B cell (primary cell): Measurements from ENCODE around the gene PADI3. TPM values are rescaled to one million over a fixed set of nuclear protein-coding genes. Genes with fewer than 3 reads are reported as not detected.

ENCODE experiments used
- ATAC-seq: fragments of 200-7000 bp; cut with Tn5 transposase; one replicate; pipeline ENCODE4 v1.10.0; 2021; ENCODE audit warnings: low read depth, mild to moderate bottlenecking, moderate number of reproducible peaks, moderate library complexity
- CTCF ChIA-PET: fragments of 350-600 bp; sonication (Branson Sonifier 250); formaldehyde crosslinking; loops from one replicate; lab custom pipeline; 2021; ENCODE audit warnings: antibody characterized with exemption, inconsistent platforms; lab: Charles Lee
- POLR2A ChIA-PET: fragments of 350-600 bp; sonication (Branson Sonifier 250); formaldehyde crosslinking; loops from one replicate; lab custom pipeline; 2021; ENCODE audit warnings: antibody characterized with exemption; lab: Charles Lee
- DNase-seq: peaks from one replicate; pipeline ENCODE4 v3.0.0; 2013
- H2AFZ ChIP-seq: 2 replicates; pipeline ENCODE4 v1.6.1; 2012; ENCODE audit warnings: mild to moderate bottlenecking, low read depth, low read length; ENCODE audit not compliant: insufficient read depth, poor library complexity, severe bottlenecking
- H3K27ac ChIP-seq, 2 donors: 1 replicate in 1 of 2; 2 replicates in 1 of 2; pipeline ENCODE4 v1.5.1; 2012 to 2013; ENCODE audit warnings: low read length in 2 of 2, mild to moderate bottlenecking in 2 of 2, moderate library complexity in 1 of 2
- H3K27me3 ChIP-seq, 4 experiments: fragments of 200-600 bp in 1 of 4; sonication (generic) in 1 of 4; replicated peaks in 1 of 4; 1 replicate in 2 of 4; 2 replicates in 2 of 4; pipeline versions ENCODE4 v1.6.1 to v1.7.0; 2013 to 2016; ENCODE audit warnings: low read length in 3 of 4, mild to moderate bottlenecking in 2 of 4, mixed read lengths in 1 of 4, moderate library complexity in 1 of 4; ENCODE audit not compliant: insufficient read depth in 4 of 4, control insufficient read depth in 3 of 4; ENCODE audit errors: control extremely low read depth in 1 of 4
- H3K36me3 ChIP-seq, 2 experiments: replicated peaks in 1 of 2; 1 replicate in 1 of 2; 2 replicates in 1 of 2; pipeline versions ENCODE4 v1.6.1 to v1.7.1; 2013; ENCODE audit warnings: low read length in 1 of 2; ENCODE audit not compliant: insufficient read depth in 2 of 2, control insufficient read depth in 1 of 2; ENCODE audit errors: control extremely low read depth in 1 of 2, extremely low read depth in 1 of 2
- H3K4me1 ChIP-seq, 2 donors: fragments of 200-600 bp in 1 of 2; sonication (generic) in 1 of 2; 1 replicate in 1 of 2; 2 replicates in 1 of 2; pipeline versions ENCODE4 v1.5.1 to v1.6.1; 2013 to 2017; ENCODE audit warnings: low read length in 2 of 2; ENCODE audit not compliant: control insufficient read depth in 2 of 2, insufficient read depth in 2 of 2
- H3K4me2 ChIP-seq: replicated peaks from 2 replicates; pipeline ENCODE3; 2012; ENCODE audit warnings: mild to moderate bottlenecking, low read depth, low read length; ENCODE audit not compliant: poor library complexity, severe bottlenecking
- H3K4me3 ChIP-seq, 5 experiments: fragments of 200-600 bp in 1 of 5; sonication (generic) in 1 of 5; 1 replicate in 3 of 5; 2 replicates in 2 of 5; pipeline versions ENCODE4 v1.5.1 to v1.7.0; 2011 to 2016; ENCODE audit warnings: low read length in 4 of 5, mild to moderate bottlenecking in 4 of 5, low read depth in 2 of 5, control low read depth in 1 of 5, moderate library complexity in 1 of 5; ENCODE audit not compliant: insufficient read depth in 1 of 5; ENCODE audit errors: control extremely low read depth in 1 of 5, extremely low read depth in 1 of 5
- H3K79me2 ChIP-seq: fragments of 200-600 bp; sonication (generic); one replicate; pipeline ENCODE4 v1.6.0; 2016; ENCODE audit warnings: low read length; ENCODE audit not compliant: control insufficient read depth, insufficient read depth
- H3K9ac ChIP-seq: fragments of 200-600 bp; sonication (generic); 2 replicates; pipeline ENCODE4 v1.6.1; 2017; ENCODE audit warnings: mild to moderate bottlenecking, low read length, moderate library complexity
- H3K9me3 ChIP-seq, 3 donors: one replicate each; pipeline versions ENCODE4 v1.6.1 to v1.7.1; 2013; ENCODE audit warnings: low read length in 2 of 3; ENCODE audit not compliant: control insufficient read depth in 2 of 3, insufficient read depth in 1 of 3; ENCODE audit errors: control extremely low read depth in 1 of 3
- H4K20me1 ChIP-seq: 2 replicates; pipeline ENCODE4 v1.6.0; 2012; ENCODE audit warnings: mild to moderate bottlenecking, low read length; ENCODE audit not compliant: insufficient read depth, control insufficient read depth, poor library complexity, severe bottlenecking
- H3K27ac Mint-ChIP-seq: one replicate; pipeline ENCODE4 v1.8.0; 2021; ENCODE audit warnings: mixed read lengths
- H3K27me3 Mint-ChIP-seq: one replicate; pipeline ENCODE4 v1.8.0; 2021; ENCODE audit warnings: mixed read lengths
- H3K4me1 Mint-ChIP-seq: one replicate; pipeline ENCODE4 v1.8.0; 2021; ENCODE audit warnings: mixed read lengths
- H3K4me3 Mint-ChIP-seq: one replicate; pipeline ENCODE4 v1.8.0; 2021; ENCODE audit warnings: mixed read lengths
- H3K9me3 Mint-ChIP-seq: one replicate; pipeline ENCODE4 v1.8.0; 2022; ENCODE audit warnings: mixed read lengths; ENCODE audit not compliant: insufficient read depth
- EZH2 ChIP-seq: IDR thresholded peaks from 2 replicates; pipeline ENCODE4 v1.6.1; 2012; ENCODE audit warnings: borderline replicate concordance, low read depth, mild to moderate bottlenecking, moderate library complexity, low read length; ENCODE audit not compliant: insufficient read depth, poor library complexity, severe bottlenecking
- WGBS: methylation state at CpG from one replicate; pipeline ENCODE4 v1.1.5; 2013; ENCODE audit warnings: missing lambda C conversion rate; ENCODE audit not compliant: insufficient coverage; 5-methylcytosine and 5-hydroxymethylcytosine counted together
- intact Hi-C: fragments of 100-400 bp; cut with micrococcal nuclease; formaldehyde crosslinking; loops from one replicate; pipeline ENCODE4 v1.10.0; 2022
- polyA plus RNA-seq: library from polyadenylated mRNA; depleted of rRNA; stranded (reverse); fragments of >200 nt; gene quantifications from 2 replicates; pipeline ENCODE4 v1.2.3, GENCODE V29; 2012
- total RNA-seq, 2 donors: library from RNA; stranded (reverse); fragments of 120-200 nt in 1 of 2; gene quantifications; 1 replicate in 1 of 2; 2 replicates in 1 of 2; pipeline versions ENCODE4 v1.2.3 to v1.2.4, GENCODE V29; 2013 to 2022
- TF ChIP-seq, protein P1 (sequence below): fragments of 200-600 bp; IDR thresholded peaks from one replicate; pipeline ENCODE4 v1.8.0; 2022; ENCODE audit warnings: antibody characterized with exemption, mild to moderate bottlenecking

Gene PADI3
- total and polyA plus RNA-seq, 2 donors (not counting 1 experiment from before 2014, with no cell fraction given) = not detected

DNA sequence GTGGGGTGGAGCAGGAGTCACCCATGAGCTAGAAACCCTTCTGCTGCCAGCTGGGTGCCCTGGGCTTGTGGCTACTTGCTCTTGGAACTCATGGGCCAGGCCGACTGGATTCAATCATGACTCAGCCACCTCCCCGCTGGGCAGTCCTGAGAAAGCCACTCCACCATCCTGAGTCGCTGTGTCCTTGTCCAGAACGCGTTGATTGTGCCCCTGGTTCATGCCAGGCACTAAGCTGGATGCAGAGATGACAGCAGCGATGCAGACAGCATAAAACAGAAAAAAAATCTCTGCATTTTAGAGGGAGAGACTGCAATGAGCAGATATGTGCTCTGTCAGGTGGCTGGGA is 33.4 kb upstream of the PADI3 start:
- H3K4me1 Mint-ChIP-seq = peaks cover 17% of the 10 kb centered on the region
- no peaks in the 10 kb centered on the region for H3K36me3 ChIP-seq
- H3K79me2 ChIP-seq = no peaks in the 10 kb centered on the region
- no peaks in the 10 kb centered on the region for H4K20me1 ChIP-seq
- H3K27me3 ChIP-seq = peaks cover 0 to 26% (median 4%) of the 10 kb centered on the region in 4 experiments
- H2AFZ ChIP-seq = no peak overlapping the region
- H3K4me3 ChIP-seq = no peak overlapping the region
- DNase-seq (no peak), ATAC-seq (no peak)
- CTCF ChIA-PET = no interaction called here
- H3K27ac ChIP-seq = no peak overlapping the region
- POLR2A ChIA-PET = no interaction called here
- no peak overlapping the region for H3K9ac ChIP-seq
- TF ChIP-seq, protein P1, sequence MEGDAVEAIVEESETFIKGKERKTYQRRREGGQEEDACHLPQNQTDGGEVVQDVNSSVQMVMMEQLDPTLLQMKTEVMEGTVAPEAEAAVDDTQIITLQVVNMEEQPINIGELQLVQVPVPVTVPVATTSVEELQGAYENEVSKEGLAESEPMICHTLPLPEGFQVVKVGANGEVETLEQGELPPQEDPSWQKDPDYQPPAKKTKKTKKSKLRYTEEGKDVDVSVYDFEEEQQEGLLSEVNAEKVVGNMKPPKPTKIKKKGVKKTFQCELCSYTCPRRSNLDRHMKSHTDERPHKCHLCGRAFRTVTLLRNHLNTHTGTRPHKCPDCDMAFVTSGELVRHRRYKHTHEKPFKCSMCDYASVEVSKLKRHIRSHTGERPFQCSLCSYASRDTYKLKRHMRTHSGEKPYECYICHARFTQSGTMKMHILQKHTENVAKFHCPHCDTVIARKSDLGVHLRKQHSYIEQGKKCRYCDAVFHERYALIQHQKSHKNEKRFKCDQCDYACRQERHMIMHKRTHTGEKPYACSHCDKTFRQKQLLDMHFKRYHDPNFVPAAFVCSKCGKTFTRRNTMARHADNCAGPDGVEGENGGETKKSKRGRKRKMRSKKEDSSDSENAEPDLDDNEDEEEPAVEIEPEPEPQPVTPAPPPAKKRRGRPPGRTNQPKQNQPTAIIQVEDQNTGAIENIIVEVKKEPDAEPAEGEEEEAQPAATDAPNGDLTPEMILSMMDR = no peak
- no peak for TF ChIP-seq EZH2
- peaks cover 10 to 14% of the 10 kb centered on the region in 2 donors for H3K4me1 ChIP-seq
- no peak overlapping the region for H3K27ac Mint-ChIP-seq
- H3K4me3 Mint-ChIP-seq = no peak overlapping the region
- no peaks in the 10 kb centered on the region for H3K9me3 ChIP-seq
- peaks cover 36% of the 10 kb centered on the region for H3K27me3 Mint-ChIP-seq
- H3K4me2 ChIP-seq = no peak overlapping the region
- 93% methylated on average over 6 of the region's 6 CpGs for WGBS
- no peaks in the 10 kb centered on the region for H3K9me3 Mint-ChIP-seq
- intact Hi-C loops = no loop called here

DNA sequence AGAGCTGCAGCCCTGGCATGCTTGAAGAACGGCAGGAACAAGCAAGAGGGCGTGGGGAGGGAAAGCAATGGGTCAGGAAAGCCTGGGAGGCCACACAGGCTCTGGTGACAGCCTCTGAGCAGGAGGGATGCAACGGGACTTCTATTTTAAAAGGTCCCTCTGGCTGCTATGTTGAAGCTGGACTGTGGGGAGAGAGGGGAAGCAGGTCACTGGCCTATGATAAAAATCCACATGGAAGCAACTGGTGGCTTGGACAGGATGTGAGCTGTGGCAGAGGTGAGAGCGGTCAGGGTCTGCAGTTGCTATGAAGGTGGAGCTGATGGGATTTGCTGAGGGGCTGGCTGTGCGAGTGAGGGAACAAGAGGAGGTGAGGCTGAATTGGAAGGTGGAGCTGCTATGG is 32.8 kb upstream of the PADI3 start:
- H3K4me2 ChIP-seq = no peak overlapping the region
- H4K20me1 ChIP-seq = no peaks in the 10 kb centered on the region
- H3K9me3 ChIP-seq = no peaks in the 10 kb centered on the region
- CTCF ChIA-PET = interaction anchor here (0.6 kb wide), 1 partner anchor 228 kb away, joined by 4 read pairs; no protein-coding TSS in a partner anchor
- Mint-ChIP-seq H3K27me3 (peaks cover 36% of the 10 kb centered on the region), H3K4me1 (peaks cover 17% of the 10 kb centered on the region), H3K4me3 (no peak overlapping the region), H3K9me3 (no peaks in the 10 kb centered on the region), H3K27ac (no peak overlapping the region)
- intact Hi-C loops = no loop called here
- H3K27me3 ChIP-seq = peaks cover 0 to 26% (median 4%) of the 10 kb centered on the region in 4 experiments
- POLR2A ChIA-PET = no interaction called here
- H2AFZ ChIP-seq = no peak overlapping the region
- WGBS = 94% methylated on average over 5 of the region's 5 CpGs
- TF ChIP-seq EZH2 = no peak
- no peak overlapping the region for H3K27ac ChIP-seq
- no peaks in the 10 kb centered on the region for H3K79me2 ChIP-seq
- no peaks in the 10 kb centered on the region for H3K36me3 ChIP-seq
- H3K4me3 ChIP-seq = no peak overlapping the region
- no peak for ATAC-seq
- no peak overlapping the region for H3K9ac ChIP-seq
- H3K4me1 ChIP-seq = peaks cover 10 to 14% of the 10 kb centered on the region in 2 donors
- no peak for DNase-seq
